A673 (cell line): ENCODE measurements around the gene TMEM163. TPM values are rescaled to one million over a fixed set of nuclear protein-coding genes. Genes with fewer than 3 reads are reported as not detected.

Source experiments
- BruUV-seq: library from RNA; stranded (reverse); fragments of 400-500 nt; replicated peaks from 2 replicates; lab custom pipeline; 2021; lab: Mats Ljungman, UMichigan
- CTCF ChIA-PET: fragments of 300-600 bp; sonication (Branson Sonifier 250); formaldehyde crosslinking; loops from one replicate; lab custom pipeline; 2022; ENCODE audit warnings: antibody characterized with exemption; lab: Charles Lee
- POLR2A ChIA-PET: fragments of 300-600 bp; sonication (Branson Sonifier 250); formaldehyde crosslinking; loops from one replicate; lab custom pipeline; 2022; ENCODE audit warnings: antibody characterized with exemption; ENCODE audit not compliant: low non-redundant PET; lab: Charles Lee
- DNase-seq: peaks from one replicate; pipeline ENCODE4 v3.0.0-alpha.2; 2015; ENCODE audit warnings: low spot score
- H3K27ac ChIP-seq: fragments of 200-600 bp; sonication (generic); 2 replicates; pipeline ENCODE4 v1.5.1; 2016; ENCODE audit warnings: mixed run types, low read depth, mild to moderate bottlenecking, mixed read lengths, antibody characterized with exemption, low read length; ENCODE audit not compliant: poor library complexity, severe bottlenecking
- H3K27me3 ChIP-seq: fragments of 200-600 bp; sonication (generic); replicated peaks from 2 replicates; pipeline ENCODE4 v1.6.1; 2017; ENCODE audit warnings: mixed run types, low read depth, mild to moderate bottlenecking, mixed read lengths, antibody characterized with exemption, low read length; ENCODE audit not compliant: insufficient read depth, poor library complexity
- H3K36me3 ChIP-seq: fragments of 200-600 bp; sonication (generic); 2 replicates; pipeline ENCODE4 v1.6.1; 2016; ENCODE audit warnings: mixed run types, mild to moderate bottlenecking, mixed read lengths, antibody characterized with exemption, low read length; ENCODE audit not compliant: insufficient read depth, poor library complexity, severe bottlenecking
- H3K4me1 ChIP-seq: fragments of 200-600 bp; sonication (generic); 2 replicates; pipeline ENCODE4 v1.6.1; 2017; ENCODE audit warnings: mixed run types, mild to moderate bottlenecking, mixed read lengths, antibody characterized with exemption, low read length; ENCODE audit not compliant: insufficient read depth, poor library complexity, severe bottlenecking
- H3K4me3 ChIP-seq: fragments of 200-600 bp; sonication (generic); 2 replicates; pipeline ENCODE4 v1.5.1; 2016; ENCODE audit warnings: low read depth, mixed run types, mild to moderate bottlenecking, mixed read lengths, low read length; ENCODE audit not compliant: poor library complexity, severe bottlenecking
- H3K9me3 ChIP-seq: fragments of 200-600 bp; sonication (generic); 2 replicates; pipeline ENCODE4 v1.6.1; 2016; ENCODE audit warnings: mixed run types, low read depth, mild to moderate bottlenecking, mixed read lengths, antibody characterized with exemption, low read length; ENCODE audit not compliant: poor library complexity, severe bottlenecking
- CTCF ChIP-seq: fragments of 300-800, 200-600 bp; sonication (generic); conservative IDR thresholded peaks from 2 replicates; pipeline ENCODE4 v1.5.1; 2017; ENCODE audit warnings: low read depth, mild to moderate bottlenecking, antibody characterized with exemption, low read length, moderate library complexity, mixed read lengths
- EZH2 ChIP-seq: fragments of 200-600 bp; sonication (generic); IDR thresholded peaks from 2 replicates; pipeline ENCODE4 v1.6.1; 2017; ENCODE audit warnings: borderline replicate concordance, low read depth, mild to moderate bottlenecking, mixed read lengths, antibody characterized with exemption, low read length; ENCODE audit not compliant: poor library complexity, severe bottlenecking
- intact Hi-C: fragments of 100-400 bp; cut with micrococcal nuclease; formaldehyde crosslinking; loops from one replicate; pipeline ENCODE4 v1.10.0; 2022; ENCODE audit not compliant: unreplicated experiment
- total RNA-seq: library from RNA; stranded (reverse); gene quantifications from 2 replicates; pipeline ENCODE4 v1.2.3, GENCODE V29; 2021

Gene TMEM163
- total RNA-seq, 1 experiment from 2014 or later: not detected

GRCh38 chr2:134599236-134599635 lies 119.6 kb downstream of the TMEM163 start:
- no peaks in the 10 kb centered on the region for H3K36me3 ChIP-seq
- no peaks in the 10 kb centered on the region for H3K4me1 ChIP-seq
- no peak overlapping the region for H3K4me3 ChIP-seq
- no TSS peak for BruUV-seq
- no peaks in the 10 kb centered on the region for H3K9me3 ChIP-seq
- ChIA-PET POLR2A (no interaction called here), CTCF (no interaction called here)
- DNase-seq: no peak
- H3K27me3 ChIP-seq: peaks cover 19% of the 10 kb centered on the region
- intact Hi-C loops: no loop called here
- TF ChIP-seq EZH2 (no peak), CTCF (no peak)
- H3K27ac ChIP-seq: no peak overlapping the region

GRCh38 chr2:134594399-134594798 lies 124.4 kb downstream of the TMEM163 start:
- POLR2A ChIA-PET: no interaction called here
- intact Hi-C loops: no loop called here
- no peaks in the 10 kb centered on the region for H3K36me3 ChIP-seq
- H3K27me3 ChIP-seq: no peaks in the 10 kb centered on the region
- H3K27ac ChIP-seq: no peak overlapping the region
- BruUV-seq: no TSS peak
- H3K9me3 ChIP-seq: no peaks in the 10 kb centered on the region
- H3K4me1 ChIP-seq: no peaks in the 10 kb centered on the region
- no peak for DNase-seq
- no peak overlapping the region for H3K4me3 ChIP-seq
- TF ChIP-seq EZH2 (no peak), CTCF (no peak)
- CTCF ChIA-PET: no interaction called here

GRCh38 chr2:134593519-134593918 lies 125.3 kb downstream of the TMEM163 start:
- Histone ChIP-seq H3K4me3 (no peak overlapping the region), H3K36me3 (no peaks in the 10 kb centered on the region), H3K9me3 (no peaks in the 10 kb centered on the region), H3K4me1 (no peaks in the 10 kb centered on the region), H3K27me3 (no peaks in the 10 kb centered on the region), H3K27ac (no peak overlapping the region)
- intact Hi-C loops: no loop called here
- ChIA-PET POLR2A (no interaction called here), CTCF (no interaction called here)
- no peak for DNase-seq
- TF ChIP-seq EZH2: no peak
- TF ChIP-seq CTCF: no peak
- BruUV-seq: no TSS peak
